HL-60/S4 treated with retinoic acid at 250 ng/mL for 4 days and 3 days (cell line): Measurements from ENCODE around the gene SLC39A3.

Source experiments
- in situ Hi-C: fragments of 300-500 bp; cut with MboI; formaldehyde crosslinking; loops from 2 replicates; pipeline ENCODE4 v1.7.0; 2022; ENCODE audit warnings: low sequenced_read_pairs

Gene SLC39A3

GRCh38 chr19:2769218-2769617 lies 29.4 kb upstream of the SLC39A3 start:
- in situ Hi-C loops = no loop called here

GRCh38 chr19:2768365-2769132 lies 28.7 kb upstream of the SLC39A3 start:
- in situ Hi-C loops = no loop called here

- in situ Hi-C loops = no loop called here
Observed at GRCh38 chr19:2767688-2768087, 27.9 kb upstream of the SLC39A3 start.

DNA sequence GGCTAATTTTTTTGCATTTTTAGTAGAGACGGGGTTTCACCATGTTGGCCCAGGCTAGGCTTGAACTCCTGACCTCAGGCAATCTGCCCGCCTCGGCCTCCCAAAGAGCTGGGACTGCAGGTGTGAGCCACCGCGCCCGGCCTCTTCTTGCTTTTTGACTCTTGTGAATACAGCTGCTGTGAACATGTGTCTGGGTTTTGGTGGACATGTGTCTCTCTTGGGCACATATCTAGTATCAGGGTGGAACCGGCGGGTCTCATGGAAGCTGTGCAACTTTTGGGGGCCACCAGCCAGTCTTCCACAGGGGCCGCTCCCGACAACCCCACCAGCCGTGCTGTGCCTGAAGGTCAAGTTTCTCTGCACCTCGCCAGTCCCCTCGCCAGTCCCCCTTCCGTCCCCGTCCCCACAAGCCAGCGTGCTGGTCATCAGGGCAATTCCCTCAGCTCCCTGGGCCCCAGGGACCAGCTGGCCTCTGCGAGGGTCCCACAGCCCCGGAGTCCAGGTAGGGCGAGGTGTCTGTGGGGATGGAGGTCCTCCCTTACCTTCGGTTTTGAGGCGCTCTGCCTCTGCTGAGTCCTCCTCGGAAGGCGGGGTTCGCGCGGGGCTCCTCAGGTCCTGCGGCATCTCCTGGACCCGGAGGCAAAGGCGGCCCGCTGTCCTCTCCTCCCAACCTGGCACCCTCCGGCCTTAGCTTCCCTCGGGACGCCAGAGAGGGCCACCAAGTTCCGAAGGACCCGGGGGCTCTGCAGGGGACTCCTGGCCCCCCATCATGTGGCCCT lies 27.0 kb upstream of the SLC39A3 start:
- in situ Hi-C loops = no loop called here

DNA sequence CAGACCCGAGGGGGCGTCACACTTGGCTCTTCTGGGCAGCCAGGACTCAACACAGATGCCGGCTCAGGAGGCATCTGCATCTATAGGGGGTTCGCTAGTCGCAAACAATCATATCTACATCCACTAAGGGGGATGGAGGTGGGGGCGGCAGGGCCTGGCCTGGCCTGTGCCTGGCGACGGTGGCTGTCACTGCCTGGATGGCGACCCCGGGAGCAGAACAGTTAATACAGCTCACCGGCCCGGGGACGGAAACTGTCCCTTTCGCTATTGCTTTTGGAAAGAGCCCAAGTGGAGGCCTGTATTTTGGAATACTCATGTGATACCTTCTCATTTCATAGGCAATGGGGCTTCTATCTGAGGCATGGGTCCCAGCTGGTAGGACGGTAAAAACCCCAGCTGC lies 25.6 kb upstream of the SLC39A3 start:
- in situ Hi-C loops = no loop called here

DNA sequence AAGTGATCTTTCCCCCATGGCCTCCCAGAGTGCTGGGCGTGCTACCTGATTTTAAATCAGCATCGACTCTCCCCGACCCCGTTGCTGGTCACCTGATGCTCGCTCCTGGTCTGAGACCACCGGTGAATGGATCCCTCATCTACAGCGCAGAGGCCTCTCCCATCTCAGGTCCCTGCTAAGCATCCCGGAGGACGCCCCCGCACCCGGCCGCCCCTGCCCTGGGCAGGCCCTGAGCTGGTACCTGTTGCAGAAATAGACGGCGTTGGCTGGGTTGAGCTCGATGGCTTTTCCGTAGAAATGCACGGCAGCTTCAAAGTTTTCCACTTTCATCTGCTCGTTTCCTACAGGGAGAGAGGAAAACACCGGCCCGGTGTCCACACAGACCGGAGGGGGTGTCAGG lies 25.1 kb upstream of the SLC39A3 start:
- in situ Hi-C loops = no loop called here

DNA sequence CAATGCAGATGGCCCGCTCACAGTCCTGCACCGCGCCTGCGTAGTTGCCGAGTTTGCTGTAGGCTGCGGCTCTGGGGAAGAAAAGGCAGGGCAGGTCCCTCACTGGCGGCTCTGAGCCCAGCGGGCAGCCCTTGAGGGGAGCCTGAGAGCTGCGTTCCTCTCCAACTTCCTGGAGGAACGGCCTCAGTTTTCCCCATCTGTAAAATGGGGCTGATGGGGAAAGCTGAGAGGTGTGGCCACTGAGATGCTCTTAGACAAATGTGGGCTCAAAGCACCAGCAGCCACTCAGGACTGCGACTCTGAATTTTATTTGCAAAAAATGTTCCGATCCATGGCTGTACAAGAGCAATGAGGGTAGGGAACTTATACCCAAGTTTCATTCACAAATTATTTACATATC lies 23.9 kb upstream of the SLC39A3 start:
- in situ Hi-C loops = no loop called here

DNA sequence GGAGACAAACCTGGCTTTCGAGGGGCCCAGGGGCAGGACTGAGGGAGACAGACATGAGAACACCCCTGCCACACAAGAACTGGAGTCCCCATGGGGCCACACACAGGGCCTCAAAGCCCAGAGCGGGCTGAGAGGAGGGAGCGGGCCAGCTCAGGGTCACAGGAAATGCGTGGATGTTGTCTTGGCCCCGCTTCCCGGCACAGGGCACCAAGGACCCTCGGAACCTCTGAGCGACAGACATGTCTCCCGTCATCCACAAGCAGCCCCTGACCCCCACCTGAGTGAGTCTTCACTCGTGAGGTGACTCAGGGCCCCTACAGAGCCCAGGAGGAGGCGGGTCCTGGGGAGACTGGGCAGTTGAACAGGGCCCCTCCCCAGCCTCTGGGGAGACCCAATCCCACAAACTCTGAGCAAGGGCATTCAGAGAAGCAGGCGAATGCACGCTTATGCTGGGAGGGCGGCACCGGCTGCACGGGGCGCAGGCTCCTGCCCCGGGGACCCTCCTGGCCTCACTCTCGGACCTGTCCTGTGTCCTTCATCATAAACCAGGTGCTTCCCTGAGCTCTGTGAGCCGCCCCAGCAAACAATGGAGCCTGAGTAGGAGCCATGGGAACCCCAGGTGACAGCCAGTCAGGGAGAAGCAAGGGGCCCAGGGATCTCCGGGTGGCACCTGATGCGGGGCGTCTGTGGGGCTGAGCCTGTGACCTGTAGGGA lies 23.1 kb upstream of the SLC39A3 start:
- in situ Hi-C loops = no loop called here

DNA sequence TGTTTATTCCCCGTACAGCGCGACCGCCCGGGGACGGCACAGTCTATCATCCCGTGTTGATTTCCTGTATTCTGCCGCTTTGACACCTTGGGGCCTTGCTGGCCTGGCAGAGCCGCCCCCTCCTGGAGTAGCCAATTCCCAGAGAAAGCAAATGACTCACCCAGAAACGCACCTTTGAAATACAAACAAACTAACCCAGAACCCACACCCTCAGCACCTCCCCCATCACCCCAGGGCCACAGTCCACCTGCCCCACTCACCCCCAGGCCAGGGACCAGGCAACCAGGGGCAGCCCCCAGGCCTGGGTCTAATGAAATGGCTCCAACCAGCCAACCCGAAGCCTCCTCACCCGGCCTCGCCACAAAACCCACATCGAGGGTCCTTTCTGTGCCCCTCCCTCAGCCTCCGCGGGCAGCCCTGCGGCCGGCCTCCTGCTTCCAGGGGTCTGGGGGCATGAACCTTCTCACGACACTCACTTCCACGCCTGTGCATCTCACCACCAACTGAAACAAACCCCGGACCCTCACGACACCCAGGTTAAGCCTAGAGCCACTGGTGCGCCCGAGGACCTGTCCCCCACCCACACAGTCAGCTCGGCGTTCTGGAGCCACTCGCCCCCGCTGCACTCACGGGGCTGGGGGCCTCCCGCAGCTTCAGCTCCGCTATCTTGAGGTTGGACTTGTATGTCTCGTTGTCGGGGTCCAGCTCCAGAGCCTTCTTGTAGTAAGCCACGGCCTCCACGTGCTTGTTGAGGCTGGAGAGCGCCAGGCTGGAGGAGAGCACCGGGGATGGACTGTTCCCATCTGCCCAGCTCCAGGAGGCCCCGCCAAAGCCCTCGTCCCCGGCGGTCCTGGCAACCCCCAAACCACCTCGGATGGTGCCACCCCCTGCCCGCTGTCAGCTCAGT lies 22.3 kb upstream of the SLC39A3 start:
- in situ Hi-C loops = no loop called here

DNA sequence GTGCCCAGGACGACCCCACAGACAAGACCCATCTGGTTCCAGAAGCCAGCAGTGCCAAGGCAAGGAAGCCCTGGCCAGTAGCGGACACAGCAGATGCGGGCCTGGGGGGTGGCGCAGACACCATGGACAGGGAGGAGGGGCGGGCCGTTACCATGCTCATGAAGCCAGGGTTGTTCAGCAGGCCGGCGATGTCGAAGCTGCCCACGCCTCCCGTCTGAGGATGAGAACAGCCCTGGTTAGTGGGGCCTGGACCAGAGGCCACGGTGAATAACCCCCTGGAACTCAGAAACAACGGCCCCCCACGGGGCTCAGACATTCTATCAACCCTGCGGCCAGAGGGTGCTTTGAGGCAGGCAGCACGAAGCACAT lies 21.5 kb upstream of the SLC39A3 start:
- in situ Hi-C loops = no loop called here

GRCh38 chr19:2759965-2760364 lies 20.1 kb upstream of the SLC39A3 start:
- in situ Hi-C loops = no loop called here

GRCh38 chr19:2759362-2759761 lies 19.5 kb upstream of the SLC39A3 start:
- in situ Hi-C loops = no loop called here

- in situ Hi-C loops = no loop called here
Observed at GRCh38 chr19:2758601-2759313, 18.9 kb upstream of the SLC39A3 start.

DNA sequence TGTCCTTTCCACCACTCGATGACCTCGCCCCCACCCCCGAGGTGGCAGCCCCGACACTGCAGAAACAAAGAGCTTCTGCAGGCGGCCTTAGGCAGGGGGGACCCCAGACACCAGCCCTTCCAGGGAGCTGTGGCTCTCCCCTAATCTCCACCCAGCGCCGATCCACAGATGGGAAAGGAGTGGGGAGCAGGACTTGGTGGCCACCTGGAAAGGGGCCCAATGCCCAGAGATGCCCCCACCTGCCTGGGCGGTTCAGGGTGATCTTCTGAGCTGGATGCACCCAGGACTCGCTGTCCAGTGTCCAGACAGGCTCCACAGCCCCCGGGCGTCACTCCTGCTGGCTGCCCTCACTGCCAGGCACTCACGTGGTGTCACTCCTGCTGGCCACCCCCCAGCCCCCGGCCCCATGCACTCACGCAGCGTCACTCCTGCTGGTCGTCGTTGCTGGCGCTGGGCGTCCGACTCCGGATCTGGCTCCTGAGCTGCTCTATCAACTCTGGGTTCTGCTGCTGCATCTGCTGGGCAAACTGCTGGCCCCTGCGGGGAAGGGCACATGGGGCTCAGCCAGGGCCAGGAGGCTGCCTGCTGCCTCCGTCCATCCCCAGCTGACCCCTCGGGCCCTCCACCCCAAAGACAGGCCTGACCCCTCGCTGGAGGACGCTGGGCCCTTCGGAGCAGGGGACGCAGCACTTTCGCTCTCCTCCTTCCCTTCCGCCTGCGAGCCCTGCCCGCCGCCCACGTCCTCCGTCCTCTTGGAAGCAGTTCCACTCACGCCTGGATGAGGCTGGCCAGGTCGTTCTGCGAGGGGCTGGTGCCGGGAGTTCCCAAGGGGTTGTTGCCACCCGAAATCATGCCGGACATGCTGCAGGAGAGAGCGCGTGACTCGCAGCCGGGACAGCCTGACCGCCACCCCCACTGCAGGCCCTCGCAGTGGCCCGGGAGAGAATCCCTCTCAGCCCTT lies 17.4 kb upstream of the SLC39A3 start:
- in situ Hi-C loops = no loop called here

- in situ Hi-C loops = no loop called here
Observed at GRCh38 chr19:2756477-2756876, 16.7 kb upstream of the SLC39A3 start.

DNA sequence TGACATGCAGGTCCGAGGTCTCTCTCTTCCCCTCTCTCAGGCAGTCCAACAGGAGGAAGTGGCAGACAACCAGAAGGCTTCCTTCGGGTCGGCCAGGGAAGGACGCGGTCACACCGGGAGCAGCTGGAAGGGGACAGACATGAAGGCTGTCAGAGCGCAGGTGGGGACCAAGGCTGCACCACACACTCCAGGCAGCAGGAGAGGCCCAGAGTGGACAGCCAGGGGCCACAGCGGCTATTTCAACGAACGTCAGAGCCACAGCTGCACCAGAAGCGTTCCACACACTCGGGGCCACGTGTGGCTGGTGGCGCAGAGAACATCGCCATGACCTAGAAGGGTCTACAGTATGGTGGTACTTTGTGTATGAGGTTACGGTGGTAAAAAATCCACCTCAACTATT lies 16.0 kb upstream of the SLC39A3 start:
- in situ Hi-C loops = no loop called here

- in situ Hi-C loops = no loop called here
Observed at GRCh38 chr19:2755448-2755705, 15.6 kb upstream of the SLC39A3 start.

DNA sequence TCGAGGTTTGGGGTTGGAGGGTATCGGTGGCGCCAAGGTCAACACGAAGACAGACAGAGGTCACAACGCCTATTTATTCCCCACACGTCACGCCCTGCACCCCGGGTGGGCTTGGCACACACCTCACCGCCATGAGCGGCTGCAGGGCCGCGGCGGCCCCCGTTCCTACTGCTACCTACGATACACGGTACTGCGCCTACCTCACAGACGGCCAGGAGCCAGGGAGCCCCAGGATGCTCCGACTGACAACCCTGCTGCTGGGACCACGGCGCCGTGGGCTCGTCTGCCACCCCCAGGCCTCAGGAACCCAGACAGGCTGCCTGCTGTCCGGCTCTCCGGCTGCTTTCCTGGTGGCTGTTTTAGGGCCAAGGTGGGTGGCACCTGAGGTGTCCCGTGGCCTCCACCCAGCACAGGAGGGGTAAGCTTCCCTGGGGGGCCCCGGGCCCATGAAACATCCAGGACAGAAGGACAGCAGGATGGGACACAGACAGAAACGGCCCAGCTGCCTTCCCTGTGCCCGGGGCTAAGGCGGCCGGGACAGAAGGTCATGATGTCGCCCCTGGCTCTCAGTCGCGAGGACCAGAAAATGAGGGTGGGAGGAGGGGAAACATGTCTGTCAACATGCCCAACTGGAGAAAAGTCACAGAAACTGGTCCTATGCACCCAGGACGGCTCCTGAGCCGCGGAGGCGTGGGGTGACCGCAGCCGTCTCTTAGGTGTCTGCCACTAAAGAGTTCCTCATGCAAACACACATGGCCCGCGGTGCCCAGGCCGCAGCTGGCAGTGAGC lies 15.0 kb upstream of the SLC39A3 start:
- in situ Hi-C loops = no loop called here

DNA sequence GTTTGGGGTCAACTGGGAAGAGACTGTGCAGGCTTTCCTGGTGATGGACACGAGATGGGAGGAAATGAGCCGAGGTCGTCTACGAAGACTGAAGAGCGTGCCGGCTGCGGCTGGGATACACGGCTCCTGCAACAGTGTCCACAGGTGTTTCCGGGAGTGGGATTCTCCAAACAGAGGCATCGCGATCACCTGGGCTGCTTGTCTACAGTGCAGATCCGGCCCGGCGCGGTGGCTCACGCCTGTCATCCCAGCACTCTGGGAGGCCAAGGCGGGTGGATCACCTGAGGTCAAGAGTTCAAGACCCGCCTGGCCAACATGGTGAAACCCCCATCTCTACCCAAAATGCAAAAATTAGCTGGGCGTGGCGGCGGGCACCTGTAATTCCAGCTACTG lies 11.6 kb upstream of the SLC39A3 start:
- in situ Hi-C loops = no loop called here
